NCI-H82 treated with DMSO at 0.1 percent for 48 hours (cell line): ENCODE results near the gene CASP4.

Source experiments
- DNase-seq: peaks from one replicate; lab custom pipeline; 2025; ENCODE audit not compliant: unreplicated experiment; lab: John Stamatoyannopoulos, UW

Gene CASP4

DNA sequence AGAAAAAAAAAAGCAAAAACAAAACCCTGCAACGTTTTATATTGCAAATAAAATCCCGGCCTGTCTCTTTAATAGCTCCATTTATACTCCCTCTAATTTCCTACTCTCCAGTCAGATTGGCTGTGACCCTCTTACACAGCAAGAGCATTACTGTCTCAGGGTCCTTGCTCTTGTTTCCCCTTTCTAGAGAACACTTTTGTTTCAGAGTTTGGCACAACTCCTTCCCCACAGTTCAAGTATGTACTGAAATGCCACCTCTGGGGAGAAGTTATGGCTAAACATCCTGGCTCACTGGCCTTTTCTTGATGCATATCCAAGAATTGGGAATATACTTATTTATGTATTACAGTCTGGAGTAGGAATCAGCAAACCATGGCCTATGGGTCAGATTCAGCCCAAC is 72.7 kb downstream of the CASP4 start:
- DNase-seq, result no peak

DNA sequence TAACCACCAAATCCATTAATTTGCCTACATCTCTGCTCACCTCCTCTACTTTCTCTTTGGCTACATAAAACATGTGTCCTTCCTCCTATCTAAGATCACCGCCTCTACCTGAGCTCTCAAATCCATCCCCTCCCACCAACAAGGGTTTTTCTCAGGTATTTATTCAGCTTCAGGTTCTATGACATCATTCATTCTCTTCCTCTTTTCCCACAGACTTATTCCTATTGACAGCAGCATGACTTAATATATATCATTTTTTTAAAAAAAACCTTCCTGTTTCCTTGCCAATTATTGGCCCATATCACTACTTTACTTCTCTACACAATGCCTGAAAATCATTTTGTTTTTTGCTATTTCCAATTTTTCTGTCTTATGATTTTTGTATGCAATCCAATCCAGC is 74.5 kb downstream of the CASP4 start:
- DNase-seq, result no peak
